CD14-positive monocyte (primary cell): ENCODE data around the gene PLCL2. TPM values are rescaled to one million over a fixed set of nuclear protein-coding genes. Genes with fewer than 3 reads are reported as not detected.

Experiments used
- DNase-seq, 3 donors: peaks; one replicate each; pipeline ENCODE4 v3.0.0-alpha.2; 2011 to 2022
- H2AFZ ChIP-seq: 2 replicates; pipeline ENCODE4 v1.6.0; 2012; ENCODE audit warnings: mild to moderate bottlenecking, low read depth, low read length, inconsistent platforms; ENCODE audit not compliant: insufficient read depth, poor library complexity, severe bottlenecking
- H3K27ac ChIP-seq, 2 donors: 1 replicate in 1 of 2; 2 replicates in 1 of 2; pipeline ENCODE4 v1.5.1; 2012 to 2013; ENCODE audit warnings: low read length in 2 of 2, control low read depth in 1 of 2, inconsistent platforms in 1 of 2, low read depth in 1 of 2, mild to moderate bottlenecking in 1 of 2
- H3K27me3 ChIP-seq, 2 donors: one replicate each; pipeline versions ENCODE4 v1.6.0 to v1.6.1; 2011 to 2013; ENCODE audit warnings: low read length in 2 of 2; ENCODE audit not compliant: control insufficient read depth in 2 of 2, insufficient read depth in 2 of 2
- H3K36me3 ChIP-seq, 2 donors: replicated peaks in 1 of 2; 1 replicate in 1 of 2; 2 replicates in 1 of 2; pipeline versions ENCODE4 v1.5.1 to v1.6.1; 2012 to 2013; ENCODE audit warnings: low read length in 2 of 2, control low read depth in 1 of 2, inconsistent platforms in 1 of 2, mild to moderate bottlenecking in 1 of 2; ENCODE audit not compliant: insufficient read depth in 2 of 2, control insufficient read depth in 1 of 2
- H3K4me1 ChIP-seq, 2 donors: 1 replicate in 1 of 2; 2 replicates in 1 of 2; pipeline versions ENCODE4 v1.5.1 to v1.6.1; 2012 to 2013; ENCODE audit warnings: low read length in 2 of 2, control low read depth in 1 of 2, inconsistent platforms in 1 of 2, mild to moderate bottlenecking in 1 of 2, moderate library complexity in 1 of 2; ENCODE audit not compliant: insufficient read depth in 2 of 2, control insufficient read depth in 1 of 2
- H3K4me2 ChIP-seq: replicated peaks from 2 replicates; pipeline ENCODE3; 2012; ENCODE audit warnings: low read length, moderate library complexity, mild to moderate bottlenecking; ENCODE audit not compliant: poor library complexity, severe bottlenecking; ENCODE audit errors: extremely low read depth
- H3K4me3 ChIP-seq, 3 experiments: fragments of 200-600 bp in 1 of 3; sonication (generic) in 1 of 3; replicated peaks in 1 of 3; 1 replicate in 2 of 3; 2 replicates in 1 of 3; pipeline ENCODE4 v1.5.1; 2011 to 2013; ENCODE audit warnings: low read length in 3 of 3, mild to moderate bottlenecking in 3 of 3, control low read depth in 2 of 3, low read depth in 2 of 3, inconsistent platforms in 1 of 3, moderate library complexity in 1 of 3
- H3K79me2 ChIP-seq: 2 replicates; pipeline ENCODE4 v1.6.0; 2012; ENCODE audit warnings: mild to moderate bottlenecking, control low read depth, inconsistent platforms, low read length, moderate library complexity; ENCODE audit not compliant: insufficient read depth
- H3K9ac ChIP-seq: 2 replicates; pipeline ENCODE4 v1.6.0; 2017; ENCODE audit warnings: low read length, mild to moderate bottlenecking; ENCODE audit not compliant: insufficient read depth, poor library complexity, severe bottlenecking
- H3K9me3 ChIP-seq, 2 donors: replicated peaks in 1 of 2; 1 replicate in 1 of 2; 2 replicates in 1 of 2; pipeline versions ENCODE4 v1.5.1 to v1.6.1; 2012 to 2013; ENCODE audit warnings: low read length in 2 of 2, control low read depth in 1 of 2; ENCODE audit not compliant: control insufficient read depth in 1 of 2, insufficient read depth in 1 of 2
- H4K20me1 ChIP-seq: 2 replicates; pipeline ENCODE4 v1.6.0; 2012; ENCODE audit warnings: mild to moderate bottlenecking, low read length, control low read depth, moderate library complexity; ENCODE audit not compliant: insufficient read depth
- H3K27ac Mint-ChIP-seq, 7 donors: one replicate each; pipeline ENCODE4 v1.8.0; 2020; ENCODE audit warnings: mild to moderate bottlenecking in 7 of 7, mixed read lengths in 7 of 7, moderate library complexity in 6 of 7, inconsistent platforms in 2 of 7
- H3K27me3 Mint-ChIP-seq, 3 donors: one replicate each; pipeline ENCODE4 v1.8.0; 2021 to 2022; ENCODE audit warnings: low read depth in 3 of 3, mild to moderate bottlenecking in 3 of 3, mixed read lengths in 3 of 3, moderate library complexity in 3 of 3, inconsistent platforms in 1 of 3
- H3K36me3 Mint-ChIP-seq, 2 donors: one replicate each; pipeline ENCODE4 v1.8.0; 2020; ENCODE audit warnings: mixed read lengths in 2 of 2, inconsistent platforms in 1 of 2, mild to moderate bottlenecking in 1 of 2
- H3K4me1 Mint-ChIP-seq: one replicate; pipeline ENCODE4 v1.8.0; 2020; ENCODE audit warnings: mild to moderate bottlenecking, mixed read lengths
- H3K4me3 Mint-ChIP-seq, 2 donors: one replicate each; pipeline ENCODE4 v1.8.0; 2020; ENCODE audit warnings: mild to moderate bottlenecking in 2 of 2, mixed read lengths in 2 of 2, moderate library complexity in 1 of 2
- H3K9me3 Mint-ChIP-seq, 7 donors: one replicate each; pipeline ENCODE4 v1.8.0; 2020 to 2022; ENCODE audit warnings: mixed read lengths in 7 of 7, mild to moderate bottlenecking in 6 of 7, moderate library complexity in 6 of 7, inconsistent platforms in 2 of 7
- CTCF ChIP-seq: fragments of 200-600 bp; IDR thresholded peaks from one replicate; pipeline ENCODE4 v1.8.0; 2022; ENCODE audit warnings: antibody characterized with exemption, mild to moderate bottlenecking
- WGBS: methylation state at CpG from one replicate; pipeline ENCODE4 v1.1.5; 2013; ENCODE audit warnings: missing lambda C conversion rate; ENCODE audit not compliant: insufficient coverage; 5-methylcytosine and 5-hydroxymethylcytosine counted together
- intact Hi-C, 2 donors: fragments of 100-400 bp; cut with micrococcal nuclease; formaldehyde crosslinking; loops; one replicate each; pipeline versions ENCODE4 v1.15.0 to v1.15.1; 2023
- polyA plus RNA-seq, 3 donors: library from polyadenylated mRNA; depleted of rRNA in 1 of 3; unstranded in 2 of 3; stranded (reverse) in 1 of 3; fragments of 300-500 nt in 2 of 3; fragments of >200 nt in 1 of 3; fragmentation: Illumina TruSeq in 2 of 3; gene quantifications; 1 replicate in 2 of 3; 2 replicates in 1 of 3; pipeline ENCODE4 v1.2.3, GENCODE V29; 2012 to 2021

Gene PLCL2
- polyA plus RNA-seq, 3 donors, result 18.8 to 32.5 (median 26.8) TPM

- Histone ChIP-seq H3K4me1 (peaks cover 23 to 30% of the 10 kb centered on the region in 2 donors), H3K79me2 (peaks cover 100% of the 10 kb centered on the region), H3K9ac (no peak overlapping the region), H3K4me3 (no peak overlapping the region), H3K27ac (no peak overlapping the region), H4K20me1 (peaks cover 100% of the 10 kb centered on the region), H3K9me3 (no peaks in the 10 kb centered on the region), H3K36me3 (no peaks in the 10 kb centered on the region), H3K27me3 (no peaks in the 10 kb centered on the region), H2AFZ (no peak overlapping the region), H3K4me2 (no peak overlapping the region)
- Mint-ChIP-seq H3K27me3 (no peaks in the 10 kb centered on the region), H3K4me3 (no peak overlapping the region), H3K4me1 (peaks cover 68% of the 10 kb centered on the region), H3K36me3 (peaks cover 0 to 17% of the 10 kb centered on the region in 2 donors), H3K9me3 (no peaks in the 10 kb centered on the region), H3K27ac (no peak overlapping the region)
- no peak for DNase-seq
- intact Hi-C loops, result no loop called here
- WGBS, result 100% methylated on average over 1 of the region's 1 CpG
- TF ChIP-seq CTCF, result no peak
Observed at GRCh38 chr3:16893618-16894200, 9.0 kb downstream of the PLCL2 start.

GRCh38 chr3:16896094-16896627 is 11.4 kb downstream of the PLCL2 start:
- TF ChIP-seq CTCF, result no peak
- Histone ChIP-seq H4K20me1 (peaks cover 100% of the 10 kb centered on the region), H3K27me3 (no peaks in the 10 kb centered on the region), H3K4me1 (peaks cover 5 to 11% of the 10 kb centered on the region in 2 donors), H2AFZ (no peak overlapping the region), H3K4me3 (no peak overlapping the region), H3K9me3 (no peaks in the 10 kb centered on the region), H3K4me2 (no peak overlapping the region), H3K9ac (no peak overlapping the region), H3K79me2 (peaks cover 100% of the 10 kb centered on the region), H3K36me3 (no peaks in the 10 kb centered on the region), H3K27ac (peak overlapping the region in 1 of 2 donors; percentile 38)
- Mint-ChIP-seq H3K4me1 (peaks cover 63% of the 10 kb centered on the region), H3K4me3 (no peak overlapping the region), H3K27me3 (no peaks in the 10 kb centered on the region), H3K27ac (peak overlapping the region in 2 of 7 donors; percentile 46 to 82), H3K36me3 (peaks cover 0 to 17% of the 10 kb centered on the region in 2 donors), H3K9me3 (no peaks in the 10 kb centered on the region)
- DNase-seq, result no peak
- 49% methylated on average over 3 of the region's 5 CpGs for WGBS
- intact Hi-C loops, result no loop called here
